Measurements from ENCODE around the gene ORC5. TPM values are rescaled to one million over a fixed set of nuclear protein-coding genes. Genes with fewer than 3 reads are reported as not detected.
A peak's percentile ranks its signal among the peaks of the same experiment; 100 is the strongest.

The ORC5 gene
- total and polyA plus RNA-seq, 2 of the 13 experiments (the other 11 are each of a cell fraction or from before 2014, with no cell fraction given), result 4.8 to 18.8 TPM

DNA sequence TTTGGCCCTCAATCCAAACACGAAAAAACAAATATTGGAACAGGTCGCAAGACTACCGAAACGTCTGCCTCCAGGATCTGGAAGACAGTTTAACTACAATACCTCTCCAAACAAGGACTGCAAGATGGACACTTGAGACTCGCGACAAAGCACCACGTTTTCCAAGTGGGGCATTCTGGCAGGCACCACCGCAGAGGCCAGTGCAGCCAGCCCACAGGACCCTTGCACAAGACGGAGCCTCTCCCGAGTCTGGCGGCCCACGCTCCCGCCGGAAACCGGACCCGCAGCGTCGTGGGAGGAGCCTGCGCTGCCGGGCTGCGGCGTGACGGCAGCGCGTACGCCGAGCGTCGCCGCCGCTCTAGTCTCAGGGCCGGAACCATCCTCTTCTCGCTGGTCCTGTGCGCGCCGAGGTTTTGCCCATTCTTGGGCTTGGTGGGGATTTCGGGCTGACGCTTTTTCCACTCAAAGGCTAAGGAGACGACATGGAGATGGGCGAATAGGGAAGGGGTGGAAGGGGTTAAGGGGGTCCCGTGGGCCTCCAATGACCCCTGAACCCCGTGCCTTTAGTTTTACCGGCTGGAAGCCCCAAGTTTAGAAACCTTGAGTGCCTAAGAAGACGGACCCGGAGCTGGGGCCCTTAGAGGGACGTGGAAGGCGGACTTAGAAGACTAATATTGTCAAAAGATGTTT, at the start of gene ORC5 (continued):
- TF ChIP-seq, protein P1, sequence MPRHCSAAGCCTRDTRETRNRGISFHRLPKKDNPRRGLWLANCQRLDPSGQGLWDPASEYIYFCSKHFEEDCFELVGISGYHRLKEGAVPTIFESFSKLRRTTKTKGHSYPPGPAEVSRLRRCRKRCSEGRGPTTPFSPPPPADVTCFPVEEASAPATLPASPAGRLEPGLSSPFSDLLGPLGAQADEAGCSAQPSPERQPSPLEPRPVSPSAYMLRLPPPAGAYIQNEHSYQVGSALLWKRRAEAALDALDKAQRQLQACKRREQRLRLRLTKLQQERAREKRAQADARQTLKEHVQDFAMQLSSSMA (CRISPR knock-in tag; IDR thresholded peaks at IDR 0.05), result no peak
- TF ChIP-seq FOXP1 (IDR thresholded peaks at IDR 0.05) (no peak), FOXP1 (CRISPR knock-in tag; IDR thresholded peaks at IDR 0.05) (peak; percentile 6; the same call in 1 of the 2 replicates), ZSCAN25 (CRISPR knock-in tag; IDR thresholded peaks at IDR 0.05) (peak; percentile 13; the same call in 1 of the 2 replicates), ZNF598 (CRISPR knock-in tag; IDR thresholded peaks at IDR 0.05; ENCODE audit: borderline replicate concordance) (peak; percentile 83; the same call in 1 of the 2 replicates), NFATC3 (CRISPR knock-in tag; IDR thresholded peaks at IDR 0.05) (no peak), ZNF670 (CRISPR knock-in tag; IDR thresholded peaks at IDR 0.05; ENCODE audit: borderline replicate concordance) (peak; percentile 53; the same call in 1 of the 2 replicates), REXO4 (CRISPR knock-in tag; IDR thresholded peaks at IDR 0.05; ENCODE audit: borderline replicate concordance) (no peak), XRCC5 (optimal IDR thresholded peaks at IDR 0.05; ENCODE audit: low read length) (peak; percentile 63), ZBTB7B (CRISPR knock-in tag; IDR thresholded peaks at IDR 0.05) (peak; percentile 68), ZNF720 (CRISPR knock-in tag; IDR thresholded peaks at IDR 0.05) (no peak), KDM1A (CRISPR knock-in tag; IDR thresholded peaks at IDR 0.05) (peak; percentile 72; the same call in 1 of the 2 replicates), ZNF143 (CRISPR knock-in tag; IDR thresholded peaks at IDR 0.05) (peak; percentile 57; the same call in 1 of the 2 replicates), KLF6 (CRISPR knock-in tag; IDR thresholded peaks at IDR 0.05) (peak; percentile 42; the same call in 1 of the 2 replicates), SCMH1 (CRISPR knock-in tag; IDR thresholded peaks at IDR 0.05; ENCODE audit: borderline replicate concordance) (no peak), TSC22D2 (CRISPR knock-in tag; IDR thresholded peaks at IDR 0.05; ENCODE audit: borderline replicate concordance) (peak; percentile 63; the same call in 1 of the 2 replicates), HDAC6 (IDR thresholded peaks at IDR 0.05; ENCODE audit: low read depth, low read length) (no peak), BCL6 (CRISPR knock-in tag; IDR thresholded peaks at IDR 0.05) (peak; percentile 49), NR2F2 (IDR thresholded peaks at IDR 0.05; ENCODE audit: borderline replicate concordance, low read depth) (peak; percentile 27; the same call in 1 of the 2 replicates)
- TF ChIP-seq, protein P2, sequence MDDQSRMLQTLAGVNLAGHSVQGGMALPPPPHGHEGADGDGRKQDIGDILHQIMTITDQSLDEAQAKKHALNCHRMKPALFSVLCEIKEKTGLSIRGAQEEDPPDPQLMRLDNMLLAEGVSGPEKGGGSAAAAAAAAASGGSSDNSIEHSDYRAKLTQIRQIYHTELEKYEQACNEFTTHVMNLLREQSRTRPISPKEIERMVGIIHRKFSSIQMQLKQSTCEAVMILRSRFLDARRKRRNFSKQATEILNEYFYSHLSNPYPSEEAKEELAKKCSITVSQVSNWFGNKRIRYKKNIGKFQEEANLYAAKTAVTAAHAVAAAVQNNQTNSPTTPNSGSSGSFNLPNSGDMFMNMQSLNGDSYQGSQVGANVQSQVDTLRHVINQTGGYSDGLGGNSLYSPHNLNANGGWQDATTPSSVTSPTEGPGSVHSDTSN (CRISPR knock-in tag; IDR thresholded peaks at IDR 0.05; ENCODE audit: borderline replicate concordance), result no peak
- TF ChIP-seq, protein P3, sequence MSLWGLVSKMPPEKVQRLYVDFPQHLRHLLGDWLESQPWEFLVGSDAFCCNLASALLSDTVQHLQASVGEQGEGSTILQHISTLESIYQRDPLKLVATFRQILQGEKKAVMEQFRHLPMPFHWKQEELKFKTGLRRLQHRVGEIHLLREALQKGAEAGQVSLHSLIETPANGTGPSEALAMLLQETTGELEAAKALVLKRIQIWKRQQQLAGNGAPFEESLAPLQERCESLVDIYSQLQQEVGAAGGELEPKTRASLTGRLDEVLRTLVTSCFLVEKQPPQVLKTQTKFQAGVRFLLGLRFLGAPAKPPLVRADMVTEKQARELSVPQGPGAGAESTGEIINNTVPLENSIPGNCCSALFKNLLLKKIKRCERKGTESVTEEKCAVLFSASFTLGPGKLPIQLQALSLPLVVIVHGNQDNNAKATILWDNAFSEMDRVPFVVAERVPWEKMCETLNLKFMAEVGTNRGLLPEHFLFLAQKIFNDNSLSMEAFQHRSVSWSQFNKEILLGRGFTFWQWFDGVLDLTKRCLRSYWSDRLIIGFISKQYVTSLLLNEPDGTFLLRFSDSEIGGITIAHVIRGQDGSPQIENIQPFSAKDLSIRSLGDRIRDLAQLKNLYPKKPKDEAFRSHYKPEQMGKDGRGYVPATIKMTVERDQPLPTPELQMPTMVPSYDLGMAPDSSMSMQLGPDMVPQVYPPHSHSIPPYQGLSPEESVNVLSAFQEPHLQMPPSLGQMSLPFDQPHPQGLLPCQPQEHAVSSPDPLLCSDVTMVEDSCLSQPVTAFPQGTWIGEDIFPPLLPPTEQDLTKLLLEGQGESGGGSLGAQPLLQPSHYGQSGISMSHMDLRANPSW (CRISPR knock-in tag; IDR thresholded peaks at IDR 0.05; ENCODE audit: borderline replicate concordance), result no peak; the same call in 1 of the 2 replicates
- TF ChIP-seq, protein P4, sequence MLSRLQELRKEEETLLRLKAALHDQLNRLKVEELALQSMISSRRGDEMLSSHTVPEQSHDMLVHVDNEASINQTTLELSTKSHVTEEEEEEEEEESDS (CRISPR knock-in tag; IDR thresholded peaks at IDR 0.05; ENCODE audit: borderline replicate concordance), result no peak
- TF ChIP-seq, protein P5, sequence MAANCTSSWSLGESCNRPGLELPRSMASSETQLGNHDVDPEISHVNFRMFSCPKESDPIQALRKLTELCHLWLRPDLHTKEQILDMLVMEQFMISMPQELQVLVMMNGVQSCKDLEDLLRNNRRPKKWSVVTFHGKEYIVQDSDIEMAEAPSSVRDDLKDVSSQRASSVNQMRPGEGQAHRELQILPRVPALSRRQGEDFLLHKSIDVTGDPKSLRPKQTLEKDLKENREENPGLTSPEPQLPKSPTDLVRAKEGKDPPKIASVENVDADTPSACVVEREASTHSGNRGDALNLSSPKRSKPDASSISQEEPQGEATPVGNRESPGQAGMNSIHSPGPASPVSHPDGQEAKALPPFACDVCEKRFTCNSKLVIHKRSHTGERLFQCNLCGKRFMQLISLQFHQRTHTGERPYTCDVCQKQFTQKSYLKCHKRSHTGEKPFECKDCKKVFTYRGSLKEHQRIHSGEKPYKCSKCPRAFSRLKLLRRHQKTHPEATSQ (CRISPR knock-in tag; IDR thresholded peaks at IDR 0.05; ENCODE audit: borderline replicate concordance), result no peak

All from HepG2 (cell line).